Stimulated activated CD8-positive, alpha-beta memory T cell treated with anti-CD3 and anti-CD28 coated beads, Interleukin-12 subunit alpha, Interleukin-12 subunit beta, amount 100 ng/mL, for 1 hour (primary cell): ENCODE measurements around the gene GART.
A peak's percentile ranks its signal among the peaks of the same experiment; 100 is the strongest.

Source experiments
- DNase-seq: peaks from one replicate; pipeline ENCODE4 v3.0.0-alpha.2; 2020; ENCODE audit warnings: low read depth

GART gene

DNA sequence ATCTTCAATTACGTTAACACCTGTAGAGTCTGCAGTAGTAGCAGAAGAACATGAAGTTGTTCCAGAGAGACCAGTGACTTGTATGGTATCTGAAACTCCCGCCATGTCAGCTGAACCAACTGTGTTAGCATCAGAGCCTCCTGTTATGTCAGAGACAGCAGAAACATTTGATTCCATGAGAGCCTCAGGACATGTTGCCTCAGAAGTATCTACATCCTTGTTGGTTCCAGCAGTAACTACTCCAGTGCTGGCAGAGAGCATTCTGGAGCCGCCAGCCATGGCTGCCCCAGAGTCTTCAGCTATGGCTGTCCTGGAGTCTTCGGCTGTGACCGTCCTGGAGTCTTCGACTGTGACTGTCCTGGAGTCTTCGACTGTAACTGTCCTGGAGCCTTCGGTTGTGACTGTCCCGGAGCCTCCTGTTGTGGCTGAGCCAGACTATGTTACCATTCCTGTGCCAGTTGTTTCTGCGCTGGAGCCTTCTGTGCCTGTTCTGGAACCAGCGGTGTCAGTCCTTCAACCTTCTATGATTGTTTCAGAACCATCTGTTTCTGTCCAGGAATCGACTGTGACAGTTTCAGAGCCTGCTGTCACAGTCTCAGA is 11.2 kb upstream of the GART start:
- no peak for DNase-seq

DNA sequence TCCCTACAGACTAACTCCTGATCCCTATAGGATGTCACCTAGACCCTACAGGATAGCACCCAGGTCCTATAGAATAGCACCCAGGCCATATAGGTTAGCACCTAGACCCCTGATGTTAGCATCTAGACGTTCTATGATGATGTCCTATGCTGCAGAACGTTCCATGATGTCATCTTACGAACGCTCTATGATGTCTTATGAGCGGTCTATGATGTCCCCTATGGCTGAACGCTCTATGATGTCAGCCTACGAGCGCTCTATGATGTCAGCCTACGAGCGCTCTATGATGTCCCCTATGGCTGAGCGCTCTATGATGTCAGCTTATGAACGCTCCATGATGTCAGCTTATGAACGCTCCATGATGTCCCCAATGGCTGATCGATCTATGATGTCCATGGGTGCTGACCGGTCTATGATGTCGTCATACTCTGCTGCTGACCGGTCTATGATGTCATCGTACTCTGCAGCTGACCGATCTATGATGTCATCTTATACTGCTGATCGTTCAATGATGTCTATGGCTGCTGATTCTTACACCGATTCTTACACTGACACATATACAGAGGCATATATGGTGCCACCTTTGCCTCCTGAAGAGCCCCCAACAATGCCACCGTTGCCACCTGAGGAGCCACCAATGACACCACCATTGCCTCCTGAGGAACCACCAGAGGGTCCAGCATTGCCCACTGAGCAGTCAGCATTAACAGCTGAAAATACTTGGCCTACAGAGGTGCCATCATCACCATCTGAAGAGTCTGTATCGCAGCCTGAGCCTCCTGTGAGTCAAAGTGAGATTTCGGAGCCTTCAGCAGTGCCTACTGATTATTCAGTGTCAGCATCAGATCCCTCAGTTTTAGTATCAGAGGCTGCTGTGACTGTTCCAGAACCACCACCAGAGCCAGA is 10.4 kb upstream of the GART start:
- no peak for DNase-seq

DNA sequence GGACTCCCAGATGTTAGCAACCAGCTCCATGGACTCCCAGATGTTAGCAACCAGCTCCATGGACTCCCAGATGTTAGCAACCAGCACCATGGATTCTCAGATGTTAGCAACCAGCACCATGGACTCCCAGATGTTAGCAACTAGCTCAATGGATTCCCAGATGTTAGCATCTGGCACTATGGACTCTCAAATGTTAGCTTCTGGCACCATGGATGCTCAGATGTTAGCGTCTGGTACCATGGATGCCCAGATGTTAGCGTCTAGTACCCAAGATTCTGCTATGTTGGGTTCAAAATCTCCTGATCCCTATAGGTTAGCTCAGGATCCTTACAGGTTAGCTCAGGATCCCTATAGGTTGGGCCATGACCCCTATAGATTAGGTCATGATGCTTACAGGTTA is 9.7 kb upstream of the GART start:
- no peak for DNase-seq

DNA sequence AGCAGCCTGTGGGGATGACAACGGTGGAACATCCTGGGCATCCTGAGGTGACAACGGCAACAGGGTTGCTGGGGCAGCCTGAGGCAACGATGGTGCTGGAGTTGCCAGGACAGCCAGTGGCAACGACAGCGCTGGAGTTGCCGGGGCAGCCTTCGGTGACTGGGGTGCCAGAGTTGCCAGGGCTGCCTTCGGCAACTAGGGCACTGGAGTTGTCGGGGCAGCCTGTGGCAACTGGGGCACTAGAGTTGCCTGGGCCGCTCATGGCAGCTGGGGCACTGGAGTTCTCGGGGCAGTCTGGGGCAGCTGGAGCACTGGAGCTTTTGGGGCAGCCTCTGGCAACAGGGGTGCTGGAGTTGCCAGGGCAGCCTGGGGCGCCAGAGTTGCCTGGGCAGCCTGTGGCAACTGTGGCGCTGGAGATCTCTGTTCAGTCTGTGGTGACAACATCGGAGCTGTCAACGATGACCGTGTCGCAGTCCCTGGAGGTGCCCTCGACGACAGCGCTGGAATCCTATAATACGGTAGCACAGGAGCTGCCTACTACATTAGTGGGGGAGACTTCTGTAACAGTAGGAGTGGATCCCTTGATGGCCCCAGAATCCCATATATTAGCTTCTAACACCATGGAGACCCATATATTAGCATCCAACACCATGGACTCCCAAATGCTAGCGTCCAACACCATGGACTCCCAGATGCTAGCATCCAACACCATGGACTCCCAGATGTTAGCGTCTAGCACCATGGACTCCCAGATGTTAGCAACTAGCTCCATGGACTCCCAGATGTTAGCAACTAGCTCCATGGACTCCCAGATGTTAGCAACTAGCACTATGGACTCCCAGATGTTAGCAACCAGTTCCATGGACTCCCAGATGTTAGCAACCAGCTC is 9.1 kb upstream of the GART start:
- no peak for DNase-seq

DNA sequence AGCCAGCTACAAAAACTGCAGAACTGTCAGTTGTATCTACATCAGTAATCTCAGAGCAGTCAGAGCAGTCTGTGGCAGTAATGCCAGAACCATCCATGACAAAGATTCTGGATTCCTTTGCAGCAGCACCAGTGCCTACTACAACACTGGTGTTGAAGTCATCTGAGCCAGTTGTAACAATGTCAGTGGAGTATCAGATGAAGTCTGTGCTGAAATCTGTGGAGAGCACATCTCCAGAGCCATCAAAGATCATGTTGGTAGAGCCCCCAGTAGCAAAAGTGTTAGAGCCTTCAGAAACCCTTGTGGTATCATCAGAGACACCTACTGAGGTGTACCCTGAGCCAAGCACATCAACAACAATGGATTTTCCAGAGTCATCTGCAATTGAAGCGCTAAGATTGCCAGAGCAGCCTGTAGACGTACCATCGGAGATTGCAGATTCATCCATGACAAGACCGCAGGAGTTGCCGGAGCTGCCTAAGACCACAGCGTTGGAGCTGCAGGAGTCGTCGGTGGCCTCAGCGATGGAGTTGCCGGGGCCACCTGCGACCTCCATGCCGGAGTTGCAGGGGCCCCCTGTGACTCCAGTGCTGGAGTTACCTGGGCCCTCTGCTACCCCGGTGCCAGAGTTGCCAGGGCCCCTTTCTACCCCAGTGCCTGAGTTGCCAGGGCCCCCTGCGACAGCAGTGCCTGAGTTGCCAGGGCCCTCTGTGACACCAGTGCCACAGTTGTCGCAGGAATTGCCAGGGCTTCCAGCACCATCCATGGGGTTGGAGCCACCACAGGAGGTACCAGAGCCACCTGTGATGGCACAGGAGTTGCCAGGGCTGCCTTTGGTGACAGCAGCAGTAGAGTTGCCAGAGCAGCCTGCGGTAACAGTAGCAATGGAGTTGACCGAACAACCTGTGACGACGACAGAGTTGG is 8.2 kb upstream of the GART start:
- DNase-seq, result no peak

DNA sequence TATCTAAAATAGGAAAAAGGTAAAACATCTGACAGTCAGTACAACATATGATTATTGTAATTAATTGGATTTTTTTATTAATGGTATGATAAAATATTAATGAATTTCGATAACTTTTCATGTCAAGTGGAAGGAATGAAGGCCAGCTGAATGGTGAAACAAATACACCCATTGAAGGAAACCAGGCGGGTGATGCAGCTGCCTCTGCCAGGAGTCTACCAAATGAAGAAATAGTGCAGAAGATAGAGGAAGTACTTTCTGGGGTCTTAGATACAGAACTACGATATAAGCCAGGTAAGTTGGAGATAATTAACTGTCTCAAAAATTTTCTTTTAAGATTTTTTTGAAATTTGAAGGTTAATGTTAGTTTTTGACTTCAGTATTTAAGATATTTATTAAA is 4.2 kb upstream of the GART start:
- no peak for DNase-seq

DNA sequence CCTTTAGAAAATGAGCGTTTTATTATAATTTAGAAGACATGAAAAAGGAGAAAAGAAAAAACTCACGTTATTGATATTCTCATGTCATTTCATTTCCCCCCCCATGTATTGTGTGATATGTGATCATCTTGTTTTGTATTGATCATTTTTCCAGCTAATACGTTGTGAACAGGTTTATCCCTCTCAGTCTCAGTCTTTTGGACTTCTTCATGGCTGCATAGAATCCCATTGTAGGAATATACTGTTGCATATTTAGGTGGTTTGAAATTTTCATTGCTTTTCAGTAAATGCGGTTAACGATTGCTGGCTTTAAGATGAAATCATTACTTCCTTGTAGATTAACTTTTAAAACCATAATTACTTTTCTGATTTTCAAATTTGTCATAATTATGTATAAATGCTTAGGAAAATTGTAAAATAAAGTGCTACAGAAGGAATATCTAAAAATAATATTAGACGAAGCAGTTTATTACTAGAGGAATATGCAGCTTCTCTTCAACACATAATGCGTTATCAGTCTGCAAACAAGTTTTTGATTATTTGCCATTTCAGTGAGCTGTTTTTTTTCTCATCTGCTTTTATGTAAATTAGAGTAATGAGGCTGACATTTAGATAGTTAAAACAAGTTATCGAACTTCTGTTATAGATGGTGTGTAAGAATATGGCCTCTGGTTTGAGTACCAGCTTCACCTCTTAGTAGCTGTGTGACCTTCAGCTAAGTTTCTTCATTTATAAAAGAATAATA is 2.7 kb upstream of the GART start:
- DNase-seq, result no peak

DNA sequence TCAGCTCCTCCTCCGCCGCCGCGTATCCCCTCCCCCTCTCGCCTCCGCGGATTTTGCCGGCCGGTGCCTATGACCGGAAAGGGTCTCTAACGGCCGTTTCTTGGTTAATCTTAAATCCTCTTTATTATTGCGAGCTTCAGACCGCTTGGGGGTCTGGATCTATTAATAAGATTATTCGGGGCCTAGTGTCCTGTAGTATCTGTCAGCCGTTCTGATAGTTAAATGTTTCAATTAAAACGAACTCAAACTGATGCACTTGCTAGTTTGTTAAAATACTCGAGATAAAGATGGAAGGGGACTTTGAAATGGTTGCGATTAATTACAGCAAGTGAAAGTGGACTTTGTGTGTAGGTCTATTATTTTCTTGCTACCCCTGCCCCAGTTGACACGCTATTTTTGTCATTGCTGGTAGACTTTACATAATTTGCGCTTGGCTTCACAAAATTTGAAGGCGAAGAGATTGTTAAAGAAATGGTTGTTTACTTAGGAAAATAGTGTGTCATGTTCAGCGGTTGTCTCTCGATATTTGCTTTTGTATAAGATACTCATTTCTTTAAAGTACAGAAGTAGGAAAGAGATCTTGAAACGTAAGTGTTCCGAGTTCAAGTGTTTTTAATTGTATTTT is 1.7 kb upstream of the GART start:
- DNase-seq, result no peak

DNA sequence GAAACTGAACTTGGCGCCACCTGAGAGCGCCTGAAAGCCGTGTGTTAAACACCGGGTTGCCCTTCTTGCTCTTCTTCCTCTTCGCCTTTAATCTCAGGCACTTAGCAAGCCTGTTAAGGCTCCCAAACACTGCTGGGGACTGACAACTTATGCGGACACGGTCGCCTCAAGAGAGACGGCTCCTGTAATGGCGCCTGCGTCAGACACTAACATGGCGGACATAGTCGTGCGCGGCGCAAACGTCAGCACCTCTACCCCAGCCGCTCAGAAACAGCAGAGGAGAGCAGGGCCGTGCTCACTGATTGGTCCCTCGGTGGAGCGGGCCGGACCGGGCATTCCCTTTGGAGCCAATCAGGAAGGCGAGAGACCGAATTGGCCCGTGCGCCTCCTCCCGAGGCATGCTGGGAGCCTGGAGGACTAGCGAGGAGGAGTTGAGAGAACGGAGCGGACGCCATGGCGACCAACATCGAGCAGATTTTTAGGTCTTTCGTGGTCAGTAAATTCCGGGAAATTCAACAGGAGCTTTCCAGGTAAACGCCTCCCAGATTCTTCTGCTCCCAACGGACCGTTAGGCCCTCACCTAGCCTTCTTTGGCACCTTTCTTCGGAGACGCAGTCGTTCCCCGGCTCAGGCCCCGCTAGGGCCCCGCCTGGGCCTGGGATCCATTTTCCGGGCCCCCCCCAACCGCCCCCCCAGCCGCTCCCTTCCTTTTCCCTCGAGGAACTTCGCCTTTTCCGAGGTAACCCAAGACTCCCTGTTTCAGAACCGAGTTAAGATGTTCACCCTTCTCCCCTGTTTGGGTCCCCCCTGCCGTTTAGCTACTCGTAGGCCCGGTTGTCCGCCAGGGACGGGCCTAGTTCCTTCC is 955 bp upstream of the GART start, which contains the start of gene SON:
Gene SON, plus strand, starts transcription at position 399 of the 865 bp plus-strand sequence. Its CDS starts 55 bp downstream, at position 454.
- DNase-seq, result peak; percentile 96

DNA sequence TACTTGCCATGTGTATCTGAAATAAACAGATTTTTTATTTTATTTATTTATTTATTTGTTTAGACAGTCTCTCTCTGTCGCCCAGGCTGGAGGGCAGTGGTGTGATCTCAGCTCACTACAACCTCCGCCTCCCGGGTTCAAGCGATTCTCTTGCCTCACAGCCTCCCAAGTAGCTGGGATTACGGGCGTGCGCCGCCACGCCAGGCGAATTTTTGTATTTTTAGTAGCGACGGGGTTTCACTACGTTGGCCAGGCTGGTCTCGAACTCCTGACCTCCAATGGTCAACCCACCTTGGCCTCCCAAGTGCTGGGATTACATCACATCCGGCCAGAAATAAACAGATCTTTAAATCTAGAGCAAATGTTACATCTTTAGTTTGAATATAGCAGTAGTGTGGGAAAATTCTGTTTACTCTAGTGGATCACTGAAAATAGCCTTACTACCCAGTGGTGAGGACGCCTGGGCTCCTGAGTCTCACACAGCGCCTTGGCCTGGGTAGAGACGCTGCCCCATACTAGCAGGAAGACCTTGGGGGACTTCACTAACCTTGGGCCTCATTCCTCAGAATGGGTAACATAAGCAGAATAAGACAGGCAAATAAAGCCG is 709 bp downstream of the GART start:
- no peak for DNase-seq

DNA sequence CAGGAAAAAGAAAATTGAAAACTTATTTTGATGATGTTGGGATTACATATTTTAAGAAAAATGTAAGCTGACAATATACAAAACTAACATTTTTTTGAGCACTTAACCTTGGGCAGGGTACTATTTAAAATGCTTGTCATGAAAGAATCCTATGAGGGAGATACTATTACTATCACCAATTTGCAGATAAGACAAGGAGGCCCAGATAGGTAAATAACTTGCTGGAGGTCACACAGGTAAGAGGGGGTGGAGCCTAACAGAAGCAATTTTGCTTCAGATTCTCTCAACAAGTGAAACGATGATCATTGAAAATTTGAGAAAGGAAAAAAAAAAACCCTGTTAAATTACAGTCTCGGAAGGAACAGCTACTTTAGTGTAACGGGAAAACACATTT is 1.2 kb downstream of the GART start:
- DNase-seq, result no peak

DNA sequence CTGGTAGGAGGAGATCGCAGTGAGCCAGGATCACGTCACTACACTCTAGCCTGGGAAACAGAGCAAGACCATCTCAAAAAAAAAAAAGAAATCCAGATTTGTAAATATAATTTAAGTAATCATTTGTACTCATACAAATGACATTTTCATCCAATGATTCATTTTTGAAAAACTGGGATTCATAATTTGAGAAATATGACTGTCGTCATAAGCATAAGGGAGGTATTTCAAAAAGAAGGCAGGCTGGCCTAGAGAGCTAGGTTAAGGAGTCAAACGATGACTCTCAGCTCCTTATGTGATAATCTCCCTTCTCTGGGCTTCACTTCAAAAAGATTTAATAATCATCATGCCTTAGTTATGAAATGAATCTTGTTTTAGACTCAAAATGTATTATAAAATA is 2.3 kb downstream of the GART start:
- DNase-seq, result no peak

DNA sequence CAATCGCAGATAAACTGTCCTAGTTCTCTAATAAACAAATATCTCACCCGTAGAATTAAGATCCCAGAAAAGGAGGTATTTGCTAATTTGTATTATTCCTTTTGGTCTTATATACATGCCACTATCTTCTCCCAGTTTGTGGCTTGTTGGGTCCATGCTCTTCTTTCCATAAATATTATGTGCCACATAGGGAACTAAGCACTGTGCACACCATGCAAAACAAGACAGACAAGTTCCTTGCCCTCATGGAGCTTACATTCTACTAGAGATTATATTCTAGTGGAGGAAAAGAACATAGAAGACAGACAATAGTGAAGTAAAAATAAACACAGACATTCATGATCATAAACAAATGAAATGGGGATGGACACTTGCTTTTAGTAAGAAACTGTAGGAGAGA is 4.7 kb downstream of the GART start:
- DNase-seq, result no peak

DNA sequence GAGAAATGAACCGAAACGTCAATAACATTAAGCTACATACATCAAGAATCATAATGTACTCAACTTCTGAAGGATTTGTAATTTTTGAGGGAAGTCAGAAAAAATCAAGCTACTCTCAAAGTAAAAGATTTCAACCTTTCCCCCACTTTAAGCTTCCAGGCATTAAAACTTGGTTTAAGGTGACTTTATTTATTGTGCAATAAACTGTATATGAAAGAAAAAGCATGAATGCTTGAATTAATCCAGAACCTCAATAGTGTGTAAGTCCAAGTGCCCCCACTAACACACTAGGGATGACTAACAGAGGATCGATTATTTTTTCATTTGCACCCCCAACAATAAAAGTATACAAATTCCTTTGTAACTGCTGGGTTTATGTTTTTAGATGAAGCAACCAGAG is 10.9 kb downstream of the GART start:
- no peak for DNase-seq

DNA sequence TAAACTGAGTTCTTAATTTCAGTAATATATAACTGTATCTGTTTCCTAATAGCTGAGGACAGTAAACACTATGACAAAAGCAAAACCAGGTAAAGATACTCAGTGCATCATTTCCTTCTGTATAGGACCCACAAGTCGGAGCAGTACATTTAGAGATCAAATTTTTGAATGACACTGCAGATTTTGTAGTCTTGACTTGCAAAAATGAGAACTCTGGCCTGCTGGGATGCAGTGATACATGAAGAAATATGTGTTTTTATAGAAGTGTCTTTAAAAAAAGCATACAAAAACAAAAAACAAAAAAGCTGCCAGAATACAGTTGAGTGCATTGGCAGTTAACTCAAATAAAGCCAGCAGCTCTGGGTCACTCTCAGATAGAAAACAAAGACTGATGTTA is 19.0 kb downstream of the GART start:
- no peak for DNase-seq

DNA sequence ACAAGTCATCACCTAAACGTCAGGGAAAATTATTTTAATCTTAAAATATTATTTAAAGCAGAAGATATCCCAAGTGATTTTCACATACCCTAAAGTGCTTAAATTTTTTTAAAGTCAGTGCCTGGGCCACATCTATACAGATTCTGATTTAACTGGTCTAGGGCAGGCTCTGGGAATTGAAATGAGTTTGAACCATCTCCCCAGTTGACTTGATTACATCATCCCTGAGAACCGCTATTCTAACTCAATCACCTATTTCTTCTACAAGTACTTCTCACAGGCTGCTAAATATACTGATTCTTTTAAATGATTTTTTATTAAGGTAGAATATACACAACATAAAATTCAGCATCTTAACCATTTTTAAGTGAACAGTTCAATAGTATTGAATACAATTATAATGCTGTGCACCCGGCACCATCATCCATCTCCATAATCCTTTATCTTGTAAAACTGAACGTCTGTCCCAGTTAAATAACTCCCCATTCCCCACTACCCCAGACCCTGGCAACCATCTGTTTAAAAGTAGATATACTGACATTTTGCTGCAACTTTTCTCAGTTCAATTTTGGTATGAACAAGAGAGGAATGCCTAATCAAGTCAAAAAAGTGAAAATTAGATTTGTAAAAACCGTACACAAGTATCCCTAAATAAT is 19.5 kb downstream of the GART start:
- no peak for DNase-seq

DNA sequence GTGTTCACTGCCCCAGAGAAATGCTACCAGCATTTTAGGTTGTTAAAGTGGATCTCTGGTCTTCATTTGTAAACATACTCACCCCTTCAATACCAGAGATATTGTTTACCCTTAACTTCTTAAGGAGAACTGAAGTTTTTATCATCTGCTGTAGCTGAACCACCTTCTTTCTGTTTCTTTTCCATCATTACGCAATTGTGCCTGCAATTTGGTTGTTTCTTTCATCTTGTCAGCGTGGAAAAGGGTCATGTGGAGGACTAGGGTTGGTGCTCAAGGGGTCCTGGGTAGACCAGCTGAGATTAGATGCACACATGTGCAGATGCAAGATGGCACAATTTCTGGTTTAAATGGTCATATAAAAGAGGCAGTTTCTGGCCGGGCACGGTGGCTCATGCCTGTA is 23.0 kb downstream of the GART start:
- DNase-seq, result no peak

DNA sequence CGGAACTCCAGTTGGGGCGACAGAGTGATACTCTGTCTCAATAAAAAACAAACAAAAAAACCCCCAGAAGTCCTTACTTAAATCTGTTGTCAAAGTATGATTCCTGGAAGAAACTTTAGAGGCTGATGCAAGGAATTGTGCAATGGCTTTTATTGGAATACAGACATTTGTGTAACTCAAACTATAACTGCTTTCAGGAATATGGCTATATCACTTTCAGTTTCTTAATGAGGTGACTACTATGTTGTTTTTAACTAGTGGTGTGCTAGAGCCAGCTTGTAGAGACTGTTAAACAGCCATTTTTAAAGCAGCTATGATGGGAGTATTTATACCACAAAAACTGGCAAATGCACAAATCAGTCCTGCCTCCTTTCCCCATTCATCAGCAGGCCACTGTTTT is 27.7 kb downstream of the GART start:
- DNase-seq, result no peak
